H1 (cell line): ENCODE results near the gene GLO1. TPM values are rescaled to one million over a fixed set of nuclear protein-coding genes. Genes with fewer than 3 reads are reported as not detected.

Experiments used
- CTCF ChIA-PET: fragments of 300-600 bp; sonication (Branson Sonifier 250); formaldehyde crosslinking; loops from one replicate; lab custom pipeline; 2021; ENCODE audit not compliant: partially characterized antibody; lab: Charles Lee
- POLR2A ChIA-PET: fragments of 300-600 bp; sonication (Branson Sonifier 250); formaldehyde crosslinking; loops from one replicate; lab custom pipeline; 2021; ENCODE audit warnings: inconsistent platforms; ENCODE audit not compliant: partially characterized antibody; lab: Charles Lee
- DNase-seq, 2 experiments: peaks; one replicate each; pipeline versions ENCODE4 v3.0.0 to v3.0.0-alpha.2; 2010 to 2022; ENCODE audit warnings: low spot score in 2 of 2, low read depth in 1 of 2, mixed read lengths in 1 of 2
- FAIRE-seq: peaks from 2 replicates; lab custom pipeline; 2011; peaks lifted over from hg19 to GRCh38; lab: Jason Lieb, UNC
- H2AFZ ChIP-seq: 2 replicates; pipeline ENCODE4 v1.8.1; 2012; ENCODE audit warnings: low read length, inconsistent platforms
- H2AK5ac ChIP-seq: 2 replicates; pipeline ENCODE4 v1.6.1; 2013; ENCODE audit warnings: low read depth, low read length
- H2BK120ac ChIP-seq: replicated peaks from 2 replicates; pipeline ENCODE3; 2013; ENCODE audit warnings: low read depth, low read length, inconsistent platforms
- H2BK12ac ChIP-seq: 2 replicates; pipeline ENCODE4 v1.6.1; 2013; ENCODE audit warnings: low read depth, low read length
- H2BK15ac ChIP-seq: 2 replicates; pipeline ENCODE4 v1.6.1; 2013; ENCODE audit warnings: low read length
- H2BK20ac ChIP-seq: 2 replicates; pipeline ENCODE4 v1.6.1; 2013; ENCODE audit warnings: low read length
- H2BK5ac ChIP-seq: 2 replicates; pipeline ENCODE4 v1.6.1; 2013; ENCODE audit warnings: low read depth, low read length
- H3K14ac ChIP-seq: 2 replicates; pipeline ENCODE4 v1.6.1; 2013; ENCODE audit warnings: inconsistent platforms; ENCODE audit not compliant: insufficient read length
- H3K18ac ChIP-seq: 2 replicates; pipeline ENCODE4 v1.6.1; 2013; ENCODE audit warnings: low read length; ENCODE audit errors: extremely low read depth
- H3K23ac ChIP-seq: 2 replicates; pipeline ENCODE4 v1.6.1; 2013; ENCODE audit warnings: inconsistent platforms; ENCODE audit not compliant: insufficient read length
- H3K23me2 ChIP-seq: 2 replicates; pipeline ENCODE4 v1.6.1; 2013; ENCODE audit warnings: low read depth, low read length
- H3K27ac ChIP-seq: 2 replicates; pipeline ENCODE4 v1.6.1; 2011; ENCODE audit warnings: low read depth, low read length, inconsistent platforms
- H3K27me3 ChIP-seq, 4 experiments: replicated peaks in 1 of 4; 1 replicate in 1 of 4; 2 replicates in 3 of 4; pipeline versions ENCODE4 v1.6.1 to v1.8.1; 2011 to 2013; ENCODE audit warnings: low read length in 3 of 4, mild to moderate bottlenecking in 3 of 4, inconsistent platforms in 2 of 4, mixed read lengths in 2 of 4, moderate library complexity in 1 of 4; ENCODE audit not compliant: control insufficient read depth in 3 of 4, insufficient read depth in 3 of 4; ENCODE audit errors: extremely low read depth in 1 of 4
- H3K36me3 ChIP-seq, 4 experiments: 2 replicates each; pipeline versions ENCODE4 v1.6.1 to v1.8.1; 2011 to 2013; ENCODE audit warnings: mild to moderate bottlenecking in 4 of 4, low read length in 3 of 4, moderate library complexity in 2 of 4, control low read depth in 1 of 4, inconsistent platforms in 1 of 4; ENCODE audit not compliant: insufficient read depth in 4 of 4, control insufficient read depth in 2 of 4
- H3K4ac ChIP-seq: replicated peaks from 2 replicates; pipeline ENCODE3; 2013; ENCODE audit warnings: low read length, low read depth, mixed read lengths, inconsistent platforms; ENCODE audit not compliant: insufficient read length
- H3K4me1 ChIP-seq, 4 experiments: replicated peaks in 1 of 4; 1 replicate in 1 of 4; 2 replicates in 3 of 4; pipeline versions ENCODE4 v1.6.1 to v1.8.1; 2011 to 2013; ENCODE audit warnings: low read length in 3 of 4, inconsistent platforms in 2 of 4, mixed read lengths in 1 of 4; ENCODE audit not compliant: insufficient read depth in 4 of 4, control insufficient read depth in 3 of 4
- H3K4me2 ChIP-seq, 2 experiments: 2 replicates each; pipeline versions ENCODE4 v1.6.1 to v1.8.1; 2011 to 2013; ENCODE audit warnings: low read depth in 2 of 2, low read length in 2 of 2, control low read depth in 1 of 2, inconsistent platforms in 1 of 2, mild to moderate bottlenecking in 1 of 2; ENCODE audit not compliant: insufficient read depth in 1 of 2
- H3K4me3 ChIP-seq, 4 experiments: fragments of 200-600, 300-600 bp in 1 of 4; sonication (generic), shearing (Covaris generic), sonication (Bioruptor Twin) in 1 of 4; 2 replicates each; pipeline versions ENCODE4 v1.5.1 to v1.8.1; 2011 to 2016; ENCODE audit warnings: low read length in 4 of 4, low read depth in 3 of 4, control low read depth in 2 of 4, inconsistent platforms in 2 of 4, mild to moderate bottlenecking in 2 of 4, mixed read lengths in 1 of 4, moderate library complexity in 1 of 4; ENCODE audit not compliant: insufficient read depth in 2 of 4; ENCODE audit errors: extremely low read depth in 1 of 4
- H3K56ac ChIP-seq: replicated peaks from 2 replicates; pipeline ENCODE3; 2013; ENCODE audit warnings: low read depth, mild to moderate bottlenecking, mixed read lengths, low read length, inconsistent platforms; ENCODE audit not compliant: insufficient read length
- H3K79me1 ChIP-seq: 2 replicates; pipeline ENCODE4 v1.6.1; 2013; ENCODE audit warnings: low read depth, low read length, control low read depth
- H3K79me2 ChIP-seq, 2 experiments: 2 replicates each; pipeline versions ENCODE4 v1.6.1 to v1.8.1; 2012 to 2013; ENCODE audit warnings: low read length in 2 of 2, mild to moderate bottlenecking in 2 of 2, inconsistent platforms in 1 of 2; ENCODE audit not compliant: insufficient read depth in 2 of 2, control insufficient read depth in 1 of 2
- H3K9ac ChIP-seq, 4 experiments: replicated peaks in 1 of 4; 1 replicate in 1 of 4; 2 replicates in 3 of 4; pipeline versions ENCODE4 v1.6.1 to v1.8.1; 2011 to 2013; ENCODE audit warnings: low read depth in 3 of 4, low read length in 3 of 4, control low read depth in 2 of 4, mild to moderate bottlenecking in 2 of 4, moderate library complexity in 2 of 4, inconsistent platforms in 1 of 4; ENCODE audit errors: extremely low read depth in 1 of 4
- H3K9me3 ChIP-seq, 2 experiments: 2 replicates each; pipeline versions ENCODE4 v1.6.1 to v1.8.1; 2012 to 2013; ENCODE audit warnings: mild to moderate bottlenecking in 2 of 2, moderate library complexity in 2 of 2, control low read depth in 1 of 2, inconsistent platforms in 1 of 2, low read depth in 1 of 2, low read length in 1 of 2, mixed read lengths in 1 of 2; ENCODE audit not compliant: insufficient read depth in 2 of 2
- H4K20me1 ChIP-seq, 2 experiments: replicated peaks in 1 of 2; 2 replicates each; pipeline versions ENCODE3 to v1.8.1; 2011 to 2013; ENCODE audit warnings: inconsistent platforms in 2 of 2, low read length in 2 of 2, mild to moderate bottlenecking in 1 of 2; ENCODE audit not compliant: insufficient read depth in 2 of 2, control insufficient read depth in 1 of 2
- H4K5ac ChIP-seq: 2 replicates; pipeline ENCODE4 v1.6.1; 2013; ENCODE audit warnings: low read length, low read depth, mixed read lengths, inconsistent platforms; ENCODE audit not compliant: insufficient read length
- H4K8ac ChIP-seq: 2 replicates; pipeline ENCODE4 v1.8.0; 2013; ENCODE audit warnings: mild to moderate bottlenecking, moderate library complexity, low read length, inconsistent platforms; ENCODE audit not compliant: insufficient read depth; ENCODE audit errors: extremely low read depth
- H4K91ac ChIP-seq: replicated peaks from 2 replicates; pipeline ENCODE3; 2013; ENCODE audit warnings: low read length, mixed read lengths, inconsistent platforms; ENCODE audit not compliant: insufficient read length
- BACH1 ChIP-seq: IDR thresholded peaks from 2 replicates; pipeline ENCODE4 v1.6.1; 2012; ENCODE audit warnings: low read length, improper control_type of control experiment
- CTCF ChIP-seq, 3 experiments: IDR thresholded peaks; 1 replicate in 2 of 3; 2 replicates in 1 of 3; pipeline versions ENCODE4 v1.5.1 to v1.6.1; 2011; ENCODE audit warnings: low read length in 3 of 3, mild to moderate bottlenecking in 3 of 3, inconsistent platforms in 2 of 3, low read depth in 1 of 3, moderate library complexity in 1 of 3; ENCODE audit not compliant: insufficient read depth in 1 of 3; ENCODE audit errors: control extremely low read depth in 1 of 3
- HDAC6 ChIP-seq: IDR thresholded peaks from one replicate; pipeline ENCODE4 v1.7.1; 2012; ENCODE audit warnings: low read depth, mild to moderate bottlenecking, inconsistent platforms, low read length, moderate library complexity
- RBBP5 ChIP-seq: IDR thresholded peaks from 2 replicates; pipeline ENCODE4 v1.7.1; 2012; ENCODE audit warnings: low read depth, mild to moderate bottlenecking, inconsistent platforms, low read length, moderate library complexity, borderline replicate concordance
- SAP30 ChIP-seq: fragments of 300-600 bp; sonication (generic); IDR thresholded peaks from 2 replicates; pipeline ENCODE4 v1.7.1; 2012; ENCODE audit warnings: low read length, moderate library complexity, mild to moderate bottlenecking, inconsistent platforms; ENCODE audit not compliant: insufficient read depth, insufficient replicate concordance
- SIRT6 ChIP-seq: IDR thresholded peaks from one replicate; pipeline ENCODE4 v1.7.1; 2012; ENCODE audit warnings: low read length, inconsistent platforms
- TAF1 ChIP-seq: IDR thresholded peaks from 2 replicates; pipeline ENCODE4 v1.6.1; 2011; ENCODE audit warnings: mild to moderate bottlenecking, low read depth, low read length
- polyA plus RNA-seq, 7 experiments: library from polyadenylated mRNA; depleted of rRNA in 3 of 7; stranded (reverse) in 5 of 7; unstranded in 2 of 7; fragments of >200 nt in 5 of 7; fragments of 200-250 nt in 2 of 7; gene quantifications; 1 replicate in 5 of 7; 2 replicates in 1 of 7; 4 replicates in 1 of 7; pipeline versions ENCODE4 v1.2.1 to v1.2.3, GENCODE V29; 2011 to 2013; ENCODE audit warnings: missing spikeins in 2 of 7, mixed read lengths in 2 of 7
- total RNA-seq: library from RNA; stranded (reverse); fragmentation: NEBNext Ultra II Directional; extraction: Animal tissue kit (Norgen Biotek cat#: 25700); gene quantifications from 2 replicates; pipeline ENCODE4 v1.2.1, GENCODE V29; 2021

GLO1 gene
- total and polyA plus RNA-seq, 2 of the 8 experiments (the other 6 are each of a cell fraction or from before 2014, with no cell fraction given): 104 to 170 TPM

GRCh38 chr6:38648629-38649028, 54.3 kb downstream of the GLO1 start:
- Histone ChIP-seq H3K4me1 (peaks cover 0 to 4% (median 2%) of the 10 kb centered on the region in 4 experiments; a peak in 2 of 7 replicates), H2AK5ac (no peak overlapping the region), H3K4ac (no peak overlapping the region), H3K36me3 (no peaks in the 10 kb centered on the region), H3K9me3 (no peaks in the 10 kb centered on the region), H3K18ac (no peak overlapping the region), H4K20me1 (no peaks in the 10 kb centered on the region), H2BK12ac (no peak overlapping the region), H3K27me3 (no peaks in the 10 kb centered on the region), H4K5ac (no peak overlapping the region), H2AFZ (no peak overlapping the region), H2BK5ac (no peak overlapping the region), H3K27ac (no peak overlapping the region), H3K23ac (no peak overlapping the region), H3K23me2 (no peaks in the 10 kb centered on the region), H4K8ac (no peak overlapping the region), H4K91ac (no peak overlapping the region), H2BK120ac (no peak overlapping the region), H2BK20ac (no peak overlapping the region), H3K79me2 (no peaks in the 10 kb centered on the region), H3K56ac (no peak overlapping the region), H3K14ac (no peak overlapping the region), H3K79me1 (no peaks in the 10 kb centered on the region; the same call in 1 of the 2 replicates), H3K4me3 (no peak overlapping the region), H3K9ac (no peak overlapping the region), H3K4me2 (no peak overlapping the region), H2BK15ac (no peak overlapping the region)
- CTCF ChIA-PET: interaction anchor here (0.9 kb wide), 1 partner anchor 9 kb away, joined by 3 read pairs; no protein-coding TSS in a partner anchor
- DNase-seq (no peak), FAIRE-seq (no peak)
- POLR2A ChIA-PET: interaction anchor here (0.6 to 1.0 kb wide), 3 partner anchors 9 to 54 kb away, joined by 3 read pairs; partner anchors contain the start of genes BTBD9 and GLO1
- TF ChIP-seq TAF1 (no peak), CTCF (IDR thresholded peaks at IDR 0.05; ENCODE audit: control extremely low read depth in 1 of 3, insufficient read depth in 1 of 3, low read depth in 1 of 3, low read length in 3 of 3) (no peak), HDAC6 (no peak), SAP30 (no peak), RBBP5 (no peak), BACH1 (no peak), SIRT6 (no peak)
